Transverse colon (tissue), 4 donors: ENCODE results near the gene TMEM200A.

Experiments used
- EP300 ChIP-seq: sonication (generic); formaldehyde crosslinking; IDR thresholded peaks from one replicate; pipeline ENCODE4 v1.6.1; 2017; ENCODE audit warnings: antibody characterized with exemption, low read depth
- POLR2A ChIP-seq: fragments of 450-650 bp; IDR thresholded peaks from one replicate; pipeline ENCODE4 v1.6.1; 2016; ENCODE audit warnings: antibody characterized with exemption, mild to moderate bottlenecking, moderate library complexity
- POLR2AphosphoS5 ChIP-seq, 3 donors: sonication (generic); formaldehyde crosslinking; IDR thresholded peaks; one replicate each; pipeline ENCODE4 v1.6.1; 2016; ENCODE audit warnings: antibody characterized with exemption in 3 of 3
- TF ChIP-seq, protein P1 (sequence below), 5 experiments: fragments of 200-600 bp in 3 of 5; fragments of 450-650 bp in 2 of 5; sonication (generic) in 3 of 5; IDR thresholded peaks; 1 replicate in 2 of 5; 2 replicates in 3 of 5; pipeline ENCODE4 v1.5.1; 2016 to 2017; ENCODE audit warnings: antibody characterized with exemption in 5 of 5, inconsistent platforms in 3 of 5, mild to moderate bottlenecking in 2 of 5, moderate library complexity in 1 of 5

- TF ChIP-seq POLR2AphosphoS5 (IDR thresholded peaks at IDR 0.05): no peak
- TF ChIP-seq, protein P1, sequence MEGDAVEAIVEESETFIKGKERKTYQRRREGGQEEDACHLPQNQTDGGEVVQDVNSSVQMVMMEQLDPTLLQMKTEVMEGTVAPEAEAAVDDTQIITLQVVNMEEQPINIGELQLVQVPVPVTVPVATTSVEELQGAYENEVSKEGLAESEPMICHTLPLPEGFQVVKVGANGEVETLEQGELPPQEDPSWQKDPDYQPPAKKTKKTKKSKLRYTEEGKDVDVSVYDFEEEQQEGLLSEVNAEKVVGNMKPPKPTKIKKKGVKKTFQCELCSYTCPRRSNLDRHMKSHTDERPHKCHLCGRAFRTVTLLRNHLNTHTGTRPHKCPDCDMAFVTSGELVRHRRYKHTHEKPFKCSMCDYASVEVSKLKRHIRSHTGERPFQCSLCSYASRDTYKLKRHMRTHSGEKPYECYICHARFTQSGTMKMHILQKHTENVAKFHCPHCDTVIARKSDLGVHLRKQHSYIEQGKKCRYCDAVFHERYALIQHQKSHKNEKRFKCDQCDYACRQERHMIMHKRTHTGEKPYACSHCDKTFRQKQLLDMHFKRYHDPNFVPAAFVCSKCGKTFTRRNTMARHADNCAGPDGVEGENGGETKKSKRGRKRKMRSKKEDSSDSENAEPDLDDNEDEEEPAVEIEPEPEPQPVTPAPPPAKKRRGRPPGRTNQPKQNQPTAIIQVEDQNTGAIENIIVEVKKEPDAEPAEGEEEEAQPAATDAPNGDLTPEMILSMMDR (IDR thresholded peaks at IDR 0.05): peak; percentile 62 to 76 (median 65)
- TF ChIP-seq POLR2A: no peak
- no peak for TF ChIP-seq EP300
Observed at GRCh38 chr6:130365166-130366106, at the start of gene TMEM200A.
